ENCODE data around the gene ETS2.

ETS2 gene

GRCh38 chr21:38805328-38806152, at the start of gene ETS2:
TSS of gene ETS2 (plus strand) at chr21:38805929. CDS start at chr21:38810035, 4,106 bp downstream.
- peak; percentile 70 for DNase-seq (ENCODE audit: low read depth)

GRCh38 chr21:38756746-38757145, 49.0 kb upstream of the ETS2 start:
- no peak for DNase-seq (ENCODE audit: low read depth)

- no peak for DNase-seq (ENCODE audit: low read depth)
Observed at GRCh38 chr21:38758501-38759214, 47.1 kb upstream of the ETS2 start.

GRCh38 chr21:38759413-38759812, 46.3 kb upstream of the ETS2 start:
- DNase-seq (ENCODE audit: low read depth) = no peak

GRCh38 chr21:38760017-38760761, 45.5 kb upstream of the ETS2 start:
- no peak for DNase-seq (ENCODE audit: low read depth)

GRCh38 chr21:38760762-38761155, 45.0 kb upstream of the ETS2 start:
- DNase-seq (ENCODE audit: low read depth) = no peak

GRCh38 chr21:38761531-38761930, 44.2 kb upstream of the ETS2 start:
- DNase-seq (ENCODE audit: low read depth) = no peak

GRCh38 chr21:38765056-38765455, 40.7 kb upstream of the ETS2 start:
- DNase-seq (ENCODE audit: low read depth) = no peak

GRCh38 chr21:38766987-38767722, 38.6 kb upstream of the ETS2 start:
- peak; percentile 44 for DNase-seq (ENCODE audit: low read depth)

- peak; percentile 62 for DNase-seq (ENCODE audit: low read depth)
Observed at GRCh38 chr21:38768471-38769063, 37.2 kb upstream of the ETS2 start.

- no peak for DNase-seq (ENCODE audit: low read depth)
Observed at GRCh38 chr21:38769191-38769780, 36.4 kb upstream of the ETS2 start.

- DNase-seq (ENCODE audit: low read depth) = no peak
Observed at GRCh38 chr21:38770660-38771059, 35.1 kb upstream of the ETS2 start.

GRCh38 chr21:38771536-38771935, 34.2 kb upstream of the ETS2 start:
- no peak for DNase-seq (ENCODE audit: low read depth)

GRCh38 chr21:38772646-38773045, 33.1 kb upstream of the ETS2 start:
- no peak for DNase-seq (ENCODE audit: low read depth)

GRCh38 chr21:38773099-38774061, 32.3 kb upstream of the ETS2 start:
- peak; percentile 15 for DNase-seq (ENCODE audit: low read depth)

GRCh38 chr21:38774152-38774551, 31.6 kb upstream of the ETS2 start:
- DNase-seq (ENCODE audit: low read depth) = no peak

- no peak for DNase-seq (ENCODE audit: low read depth)
Observed at GRCh38 chr21:38774586-38775285, 31.0 kb upstream of the ETS2 start.

GRCh38 chr21:38775733-38776132, 30.0 kb upstream of the ETS2 start:
- DNase-seq (ENCODE audit: low read depth) = no peak

GRCh38 chr21:38777015-38777414, 28.7 kb upstream of the ETS2 start:
- no peak for DNase-seq (ENCODE audit: low read depth)

Data from activated T-cell treated with anti-CD3 and anti-CD28 coated beads for 48 hours (primary cell).